Nephron (organoid): Measurements from ENCODE around the gene MAP4K2.

Experiments
- H3K27ac Mint-ChIP-seq, 3 experiments: 2 replicates each; pipeline ENCODE4 v1.8.0; 2020; ENCODE audit warnings: mixed read lengths in 3 of 3, mild to moderate bottlenecking in 2 of 3, moderate library complexity in 1 of 3
- H3K27me3 Mint-ChIP-seq: 2 replicates; pipeline ENCODE4 v1.8.0; 2021; ENCODE audit warnings: low read depth, mild to moderate bottlenecking, moderate library complexity, mixed read lengths
- H3K36me3 Mint-ChIP-seq: 2 replicates; pipeline ENCODE4 v1.8.0; 2020; ENCODE audit warnings: low read depth, mixed read lengths
- H3K4me1 Mint-ChIP-seq: 2 replicates; pipeline ENCODE4 v1.8.0; 2020; ENCODE audit warnings: mixed read lengths
- H3K4me3 Mint-ChIP-seq, 3 experiments: 2 replicates each; pipeline ENCODE4 v1.8.0; 2020; ENCODE audit warnings: mild to moderate bottlenecking in 3 of 3, mixed read lengths in 3 of 3, moderate library complexity in 2 of 3
- H3K9me3 Mint-ChIP-seq: 2 replicates; pipeline ENCODE4 v1.8.0; 2020; ENCODE audit warnings: mixed read lengths
- CTCF ChIP-seq, 3 experiments: fragments of 200-600 bp; sonication (generic); IDR thresholded peaks; one replicate each; pipeline ENCODE4 v1.5.0; 2021; ENCODE audit warnings: antibody characterized with exemption in 3 of 3; ENCODE audit not compliant: unreplicated experiment in 3 of 3

MAP4K2 gene

DNA sequence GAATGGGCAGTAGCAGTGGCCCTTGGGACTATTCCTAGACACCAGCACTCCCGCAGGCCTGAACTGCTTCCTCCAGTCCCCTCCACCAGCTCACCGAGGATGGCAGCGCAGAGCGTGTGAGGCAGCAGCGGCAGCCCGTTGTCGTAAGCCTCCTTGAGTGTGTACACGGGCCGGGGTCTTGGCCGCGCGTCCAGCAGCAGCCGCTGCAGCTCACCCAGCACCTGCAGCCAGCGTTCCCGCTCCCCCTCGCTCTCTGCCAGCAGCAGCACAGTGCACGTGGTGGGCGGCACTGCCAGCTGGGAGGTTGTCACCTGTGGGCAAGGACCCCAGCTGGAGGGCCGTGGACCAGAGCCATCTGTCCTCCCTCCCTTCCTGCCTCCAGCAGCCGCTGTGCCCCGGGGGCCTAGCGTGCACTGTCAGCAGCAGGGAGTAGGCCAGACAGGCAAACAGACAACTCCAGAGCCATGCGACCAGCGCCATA is 28.4 kb upstream of the MAP4K2 start:
- Mint-ChIP-seq H3K9me3 (no peaks in the 10 kb centered on the region), H3K36me3 (no peaks in the 10 kb centered on the region), H3K4me1 (no peaks in the 10 kb centered on the region), H3K27me3 (no peaks in the 10 kb centered on the region), H3K4me3 (no peak overlapping the region), H3K27ac (no peak overlapping the region)
- no peak for TF ChIP-seq CTCF (IDR thresholded peaks at IDR 0.05; ENCODE audit: unreplicated experiment in 3 of 3)

- peaks cover 4% of the 10 kb centered on the region for H3K36me3 Mint-ChIP-seq
These were observed 26.7 kb upstream of the MAP4K2 start for GRCh38 chr11:64829536-64830251.

GRCh38 chr11:64827451-64827839 is 24.4 kb upstream of the MAP4K2 start:
- peaks cover 5% of the 10 kb centered on the region for H3K27me3 Mint-ChIP-seq
- no peak overlapping the region for H3K27ac Mint-ChIP-seq
- no peaks in the 10 kb centered on the region for H3K4me1 Mint-ChIP-seq
- H3K9me3 Mint-ChIP-seq: no peaks in the 10 kb centered on the region
- H3K36me3 Mint-ChIP-seq: peaks cover 4% of the 10 kb centered on the region
- TF ChIP-seq CTCF (IDR thresholded peaks at IDR 0.05; ENCODE audit: unreplicated experiment in 3 of 3): no peak
- no peak overlapping the region for H3K4me3 Mint-ChIP-seq

More at GRCh38 chr11:64829536-64830251, 26.7 kb upstream of the MAP4K2 start:
- Mint-ChIP-seq H3K4me3 (no peak overlapping the region), H3K9me3 (no peaks in the 10 kb centered on the region), H3K27me3 (no peaks in the 10 kb centered on the region), H3K27ac (no peak overlapping the region), H3K4me1 (no peaks in the 10 kb centered on the region)
- no peak for TF ChIP-seq CTCF (IDR thresholded peaks at IDR 0.05; ENCODE audit: unreplicated experiment in 3 of 3)

DNA sequence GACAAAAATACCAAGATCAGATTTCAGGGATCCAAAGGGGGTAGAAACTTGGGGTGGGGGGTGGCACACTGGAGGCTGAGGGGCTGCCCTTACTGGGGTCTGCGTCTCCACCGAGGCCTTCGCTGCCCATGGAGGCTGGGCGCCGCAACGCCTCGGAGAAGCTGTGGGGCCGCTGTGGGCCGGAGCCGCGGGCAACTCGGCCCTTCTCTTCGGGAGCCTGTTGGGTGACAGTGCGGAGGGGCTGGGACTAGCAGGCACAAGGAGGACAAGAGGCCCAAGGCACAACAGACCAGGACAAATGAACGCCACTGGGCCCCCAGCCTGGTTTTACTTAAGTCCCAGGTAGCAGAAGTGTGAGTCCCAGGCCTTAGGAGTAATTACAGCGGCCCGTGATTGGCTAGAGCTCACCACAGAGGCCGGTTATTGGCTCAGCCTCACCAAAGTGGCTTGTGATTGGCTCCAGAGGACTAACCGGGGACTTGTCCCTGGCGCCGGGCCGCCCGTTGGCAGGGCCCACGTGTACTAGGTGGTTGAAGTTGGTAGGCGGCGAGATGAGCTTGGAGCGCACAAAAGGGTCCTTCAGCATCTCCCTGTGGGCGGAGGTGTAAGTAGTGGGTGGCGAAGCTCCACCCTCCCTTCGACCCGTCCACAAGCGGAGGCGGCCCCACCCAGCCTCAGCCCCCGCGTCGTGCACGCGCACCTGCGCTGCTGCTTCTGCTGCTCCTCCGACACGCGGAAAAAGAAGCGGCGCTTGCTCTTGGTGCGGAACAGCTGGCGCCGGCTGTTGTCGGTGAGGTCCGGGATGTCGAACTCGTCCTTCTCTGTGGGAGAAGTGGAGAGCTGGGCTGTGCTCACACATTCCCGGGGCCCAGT is 23.8 kb upstream of the MAP4K2 start:
- no peak overlapping the region for H3K4me3 Mint-ChIP-seq
- peaks cover 5% of the 10 kb centered on the region for H3K27me3 Mint-ChIP-seq
- H3K9me3 Mint-ChIP-seq: no peaks in the 10 kb centered on the region
- no peaks in the 10 kb centered on the region for H3K4me1 Mint-ChIP-seq
- no peak for TF ChIP-seq CTCF (IDR thresholded peaks at IDR 0.05; ENCODE audit: unreplicated experiment in 3 of 3)
- no peak overlapping the region for H3K27ac Mint-ChIP-seq
- H3K36me3 Mint-ChIP-seq: peaks cover 4% of the 10 kb centered on the region

DNA sequence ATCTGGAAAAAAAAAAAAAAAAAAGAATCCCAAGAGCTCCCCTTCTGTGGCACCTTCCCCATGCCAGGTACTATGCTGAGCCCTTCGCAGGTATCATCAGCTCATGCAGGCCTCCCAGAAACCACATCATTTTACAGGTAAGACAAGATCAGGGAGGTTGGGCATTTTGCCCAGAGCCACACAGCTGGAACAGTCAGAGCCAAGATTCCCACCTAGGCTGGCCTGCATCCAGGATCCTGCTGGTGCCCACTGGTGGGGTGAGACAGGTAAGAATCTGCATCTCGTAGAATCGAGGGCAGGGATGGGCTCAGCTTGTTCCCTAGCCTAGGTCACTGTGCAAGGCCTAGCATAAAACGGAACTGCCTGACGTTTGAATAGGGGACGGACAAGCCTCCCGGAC is 23.0 kb upstream of the MAP4K2 start:
- Mint-ChIP-seq H3K9me3 (no peaks in the 10 kb centered on the region), H3K4me1 (no peaks in the 10 kb centered on the region), H3K27me3 (peaks cover 5% of the 10 kb centered on the region), H3K27ac (no peak overlapping the region), H3K4me3 (no peak overlapping the region), H3K36me3 (peaks cover 4% of the 10 kb centered on the region)
- no peak for TF ChIP-seq CTCF (IDR thresholded peaks at IDR 0.05; ENCODE audit: unreplicated experiment in 3 of 3)
